HG03066 (cell line): ENCODE data around the gene PPIL6.

Source experiments
- ATAC-seq: cut with Tn5 transposase; IDR thresholded peaks from one replicate; pipeline ENCODE4 v1.9.1; 2021; ENCODE audit warnings: low read depth; ENCODE audit not compliant: unreplicated experiment

The PPIL6 gene

DNA sequence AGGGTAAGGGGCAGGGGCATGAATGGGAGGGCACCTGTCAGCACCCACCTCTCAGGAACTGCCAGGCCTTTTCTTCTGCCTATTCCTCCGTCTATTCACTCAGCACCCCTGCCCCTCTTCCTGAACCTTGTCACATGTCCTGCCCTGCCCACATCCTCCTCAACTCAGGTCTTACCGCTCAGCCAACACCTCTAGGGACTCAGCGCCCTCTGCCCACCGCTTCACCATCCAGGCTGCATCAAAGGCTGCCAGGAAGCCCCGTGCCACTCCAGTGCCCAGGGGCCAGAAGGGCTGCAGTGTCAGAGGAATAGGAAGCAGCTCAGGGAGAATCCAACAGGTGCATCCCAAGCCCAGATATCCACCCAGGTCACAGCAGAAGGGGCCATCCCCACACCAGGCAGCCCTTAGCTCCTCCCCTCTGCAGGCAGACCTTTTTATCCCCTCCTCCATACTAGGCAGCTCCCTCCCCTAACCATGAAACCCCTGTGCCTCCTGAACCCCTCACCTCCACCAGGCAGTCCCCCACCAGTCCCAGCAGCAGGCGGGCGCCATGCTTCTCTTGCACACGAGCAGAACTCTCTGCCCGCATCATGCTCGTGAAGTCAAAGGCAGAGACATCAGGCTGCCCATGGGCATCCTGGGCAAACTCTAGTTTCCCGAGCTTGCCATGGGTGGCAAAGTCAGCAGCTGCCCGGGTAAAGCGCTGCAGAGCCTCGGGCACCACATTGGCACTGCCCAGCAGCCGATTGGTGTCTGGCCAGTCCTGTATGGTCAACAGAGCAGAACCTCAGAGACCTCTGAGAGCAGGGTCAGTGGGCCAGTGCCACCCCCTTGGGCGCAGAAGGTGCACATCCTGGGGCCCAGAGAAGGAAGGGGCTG, 9.6 kb upstream of the PPIL6 start:
- no peak for ATAC-seq

DNA sequence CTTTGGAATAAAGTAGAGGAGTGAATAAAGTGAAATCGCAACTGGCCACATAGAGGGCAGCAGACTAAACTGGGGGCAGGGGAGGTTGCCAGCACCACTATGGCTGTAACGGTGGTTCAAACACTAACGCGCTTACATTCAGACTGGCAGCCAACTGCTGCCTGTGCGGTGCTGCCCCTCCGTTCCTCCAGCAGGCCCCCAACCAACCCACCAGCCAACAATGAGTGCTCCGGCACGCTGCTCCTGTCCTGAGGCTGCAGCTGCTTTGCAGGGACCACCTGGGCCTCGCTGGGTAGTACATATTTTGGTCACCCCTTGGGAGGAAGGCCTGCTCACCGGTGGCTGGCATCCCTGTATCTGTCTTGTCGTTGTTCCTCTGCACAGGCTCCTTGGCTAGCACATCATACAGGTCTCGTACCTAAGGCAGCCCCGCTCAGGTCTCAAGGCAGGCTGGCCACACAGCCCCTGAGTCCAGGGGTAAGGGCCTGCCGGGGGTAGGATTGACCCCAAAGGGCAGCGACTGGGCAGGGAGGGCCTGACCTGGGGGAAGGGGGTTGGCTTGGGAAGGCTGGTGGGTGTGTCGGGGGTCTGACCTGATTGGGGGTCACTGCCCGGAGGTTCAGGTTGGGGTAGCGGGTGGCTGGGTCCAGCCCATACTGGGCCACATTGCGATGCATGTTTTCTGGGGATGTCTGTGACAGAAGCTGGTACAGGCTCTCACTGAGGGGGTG, 8.8 kb upstream of the PPIL6 start:
- ATAC-seq, result no peak

DNA sequence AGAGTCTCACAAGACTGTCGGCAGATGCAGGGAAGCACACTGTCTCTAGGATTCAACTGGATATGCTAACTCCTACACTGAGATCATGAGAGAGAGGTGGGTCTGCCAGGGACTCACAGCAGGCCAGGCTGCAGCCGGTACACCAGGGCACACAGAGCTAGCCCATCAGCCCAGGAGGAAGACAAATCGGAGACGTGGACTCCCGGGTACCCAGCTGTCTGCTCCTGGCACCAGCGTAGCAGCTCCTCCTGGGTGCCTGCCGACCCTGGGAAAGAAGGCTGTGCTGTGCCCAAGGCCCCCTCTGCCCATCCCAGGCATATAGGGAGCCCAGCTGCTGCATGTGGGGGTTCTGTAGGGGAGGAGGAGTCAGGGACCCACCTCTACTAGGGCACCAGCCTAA, 8.2 kb upstream of the PPIL6 start:
- ATAC-seq, result no peak

DNA sequence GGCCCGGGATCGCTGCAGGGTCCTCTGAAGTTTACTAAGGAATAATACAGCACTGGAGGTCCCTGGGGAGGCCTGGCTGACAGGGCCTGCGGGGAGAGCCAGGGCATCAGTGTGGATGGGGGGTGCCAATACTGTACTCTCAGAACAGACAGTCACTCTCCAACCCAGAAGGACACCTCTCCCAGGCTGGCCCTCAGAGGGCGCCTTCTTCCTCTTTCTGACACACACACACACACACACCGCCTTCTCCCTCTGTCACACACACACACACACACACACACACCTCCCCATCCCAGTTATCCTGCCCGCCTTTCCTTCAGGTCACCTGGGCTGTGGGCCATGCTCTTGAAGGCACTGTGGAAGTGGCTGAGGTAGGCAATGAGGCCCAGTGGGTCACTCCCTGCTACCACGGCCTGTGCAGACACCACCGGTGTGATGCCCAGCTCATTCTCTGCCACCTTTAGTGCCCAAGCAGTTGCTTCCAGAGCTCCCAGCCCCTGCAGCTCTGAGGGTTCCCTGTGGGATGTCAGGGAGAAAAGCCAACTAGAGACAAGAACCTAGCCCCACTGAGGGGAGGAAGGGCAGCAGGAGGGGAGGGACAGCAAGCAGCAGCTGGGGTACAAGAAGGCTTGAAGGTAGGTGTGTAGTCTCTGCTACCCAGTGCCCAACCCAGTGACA, 7.6 kb upstream of the PPIL6 start:
- no peak for ATAC-seq

DNA sequence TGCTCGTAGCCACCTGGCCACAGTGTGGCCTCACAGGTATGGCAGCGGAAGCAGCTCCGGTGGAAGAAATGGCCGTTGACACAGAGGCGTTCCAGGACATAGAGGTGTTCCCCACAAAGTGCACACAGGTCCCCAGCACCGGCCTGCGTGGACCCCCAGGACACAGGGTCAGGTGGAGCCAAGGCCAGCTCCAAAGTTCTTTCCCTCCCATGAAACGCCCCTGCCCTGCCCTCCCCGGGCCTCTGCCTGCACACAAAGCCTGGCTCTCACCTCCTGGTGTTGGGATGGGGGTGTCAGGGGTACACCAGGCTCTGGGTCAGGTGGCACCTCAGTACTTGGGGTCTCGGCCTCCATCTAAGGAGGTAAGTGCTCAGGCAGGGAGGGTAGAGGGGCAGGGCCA, 6.7 kb upstream of the PPIL6 start:
- no peak for ATAC-seq

DNA sequence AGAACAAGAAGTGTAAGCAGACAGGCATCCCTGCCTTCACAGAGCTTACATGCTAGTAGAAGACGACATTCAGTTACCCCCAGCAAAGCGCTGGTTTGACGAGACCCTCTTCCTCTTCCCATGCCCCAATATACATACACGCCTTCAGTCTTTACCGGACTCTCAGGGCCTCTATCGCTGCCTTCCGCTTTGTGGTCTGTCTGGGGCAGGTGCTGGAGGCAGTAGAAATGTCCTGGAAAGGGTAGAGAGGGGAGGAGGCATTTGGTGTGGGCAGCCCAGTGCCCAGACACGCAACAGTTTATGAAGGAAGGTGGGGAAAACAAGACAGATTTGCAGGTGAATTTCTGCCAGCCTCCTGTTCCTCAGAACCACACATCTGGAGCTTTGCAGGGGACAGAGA, 6.1 kb upstream of the PPIL6 start:
- no peak for ATAC-seq

DNA sequence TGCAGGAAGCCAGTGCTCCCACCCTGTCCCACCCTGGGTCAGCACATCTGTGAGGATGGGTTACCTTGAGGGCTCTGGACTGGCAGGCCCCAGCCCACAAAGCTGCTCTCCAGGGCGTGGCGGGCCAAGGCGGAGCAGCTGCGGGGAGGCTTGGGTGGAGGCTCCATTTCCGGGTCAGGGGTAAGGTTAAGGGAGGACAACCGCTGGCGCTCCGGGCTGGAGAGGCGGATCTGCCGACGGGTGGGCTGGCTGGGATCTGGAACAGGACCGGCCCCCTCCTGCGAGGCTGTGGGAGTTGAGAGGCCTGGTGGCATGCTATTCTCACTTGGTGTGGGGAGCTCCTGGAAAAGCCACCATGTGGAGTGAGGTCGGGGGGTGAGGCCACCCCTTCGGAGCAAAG, 5.6 kb upstream of the PPIL6 start:
- ATAC-seq, result no peak

DNA sequence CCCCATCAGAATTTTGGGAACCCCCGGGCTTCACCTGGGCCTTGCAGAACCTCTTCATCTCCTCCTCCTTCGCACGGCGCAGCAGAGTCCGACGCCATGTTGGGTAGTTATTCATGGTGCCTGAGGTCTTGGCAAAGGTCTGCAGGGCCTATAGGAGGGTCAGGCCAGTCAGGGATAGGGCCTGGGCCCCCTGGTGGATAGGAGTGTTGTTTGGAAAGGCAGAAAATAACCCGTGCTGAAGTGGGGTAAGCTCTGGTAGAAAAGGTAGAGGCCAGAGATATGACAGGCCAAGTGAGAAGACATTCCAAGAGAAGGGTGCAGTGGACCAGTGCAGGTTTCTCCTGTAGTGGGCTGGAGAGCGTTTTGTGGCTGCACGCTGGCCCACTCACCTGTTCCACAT, 5.0 kb upstream of the PPIL6 start:
- ATAC-seq, result no peak

DNA sequence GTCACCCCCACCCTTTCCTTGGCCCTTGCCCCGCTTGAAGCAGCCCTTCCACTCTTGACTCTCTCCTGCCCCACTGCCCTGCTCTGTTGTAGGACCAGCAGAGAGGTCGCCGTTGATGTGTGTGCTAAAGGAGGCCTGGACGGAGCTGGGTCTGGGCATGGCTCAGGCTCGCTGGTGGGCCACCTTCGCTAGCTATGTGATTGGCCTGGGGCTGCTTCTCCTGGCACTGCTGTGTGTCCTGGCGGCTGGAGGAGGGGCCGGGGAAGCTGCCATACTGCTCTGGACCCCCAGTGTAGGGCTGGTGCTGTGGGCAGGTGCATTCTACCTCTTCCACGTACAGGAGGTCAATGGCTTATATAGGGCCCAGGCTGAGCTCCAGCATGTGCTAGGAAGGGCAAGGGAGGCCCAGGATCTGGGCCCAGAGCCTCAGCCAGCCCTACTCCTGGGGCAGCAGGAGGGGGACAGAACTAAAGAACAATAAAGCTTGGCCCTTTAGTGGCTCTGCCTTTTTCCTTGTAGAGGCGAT, 3.1 kb upstream of the PPIL6 start:
- ATAC-seq, result no peak

DNA sequence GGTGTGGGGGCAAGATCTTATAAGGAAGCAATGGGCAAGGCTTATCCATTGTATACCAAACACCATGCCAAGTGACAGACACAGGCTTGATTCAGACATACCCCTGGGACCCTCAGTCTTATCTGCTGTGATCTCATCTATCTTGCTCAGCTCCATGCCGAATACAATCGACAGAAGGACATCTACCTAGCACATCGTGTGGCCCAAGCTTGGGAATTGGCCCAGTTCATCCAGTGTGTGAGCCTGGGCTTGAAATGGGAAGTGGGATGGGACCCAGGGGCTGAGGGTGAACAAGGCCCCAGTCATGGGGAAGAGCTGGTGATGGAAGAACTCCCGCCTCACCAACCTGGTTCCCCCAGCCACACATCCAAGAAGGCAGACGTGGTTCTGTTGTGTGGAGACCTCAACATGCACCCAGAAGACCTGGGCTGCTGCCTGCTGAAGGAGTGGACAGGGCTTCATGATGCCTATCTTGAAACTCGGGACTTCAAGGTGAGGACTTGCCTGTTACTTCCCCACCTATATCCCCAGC, 2.0 kb upstream of the PPIL6 start:
- no peak for ATAC-seq

DNA sequence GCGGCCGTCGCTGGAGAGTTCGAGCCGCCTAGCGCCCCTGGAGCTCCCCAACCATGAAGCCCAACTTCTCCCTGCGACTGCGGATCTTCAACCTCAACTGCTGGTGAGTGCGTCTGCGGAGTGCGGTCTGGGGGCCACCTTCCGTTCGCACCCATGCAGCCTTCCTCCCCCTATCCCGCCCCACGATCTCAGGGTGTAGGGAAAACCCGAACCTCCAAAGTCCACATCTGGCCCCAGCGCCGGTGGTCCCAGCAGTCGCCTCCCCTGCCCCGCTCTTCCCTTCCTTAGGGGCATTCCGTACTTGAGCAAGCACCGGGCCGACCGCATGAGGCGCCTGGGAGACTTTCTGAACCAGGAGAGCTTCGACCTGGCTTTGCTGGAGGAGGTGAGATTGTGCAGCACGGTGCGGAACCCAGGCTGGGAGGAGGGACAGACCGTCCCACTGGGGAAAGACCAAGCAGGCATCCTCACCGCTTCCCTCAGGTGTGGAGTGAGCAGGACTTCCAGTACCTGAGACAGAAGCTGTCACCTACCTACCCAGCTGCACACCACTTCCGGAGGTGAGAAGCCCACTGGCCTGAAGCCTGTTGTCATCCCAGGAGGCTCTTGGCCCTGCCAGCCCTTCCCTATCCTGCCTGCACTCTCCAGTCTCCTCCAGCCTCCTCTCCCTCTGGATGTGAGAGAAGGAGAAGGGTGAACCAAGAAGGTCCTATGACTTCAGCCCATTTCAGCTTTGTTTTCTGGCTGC, 815 bp upstream of the PPIL6 start:
- peak; percentile 23 for ATAC-seq

DNA sequence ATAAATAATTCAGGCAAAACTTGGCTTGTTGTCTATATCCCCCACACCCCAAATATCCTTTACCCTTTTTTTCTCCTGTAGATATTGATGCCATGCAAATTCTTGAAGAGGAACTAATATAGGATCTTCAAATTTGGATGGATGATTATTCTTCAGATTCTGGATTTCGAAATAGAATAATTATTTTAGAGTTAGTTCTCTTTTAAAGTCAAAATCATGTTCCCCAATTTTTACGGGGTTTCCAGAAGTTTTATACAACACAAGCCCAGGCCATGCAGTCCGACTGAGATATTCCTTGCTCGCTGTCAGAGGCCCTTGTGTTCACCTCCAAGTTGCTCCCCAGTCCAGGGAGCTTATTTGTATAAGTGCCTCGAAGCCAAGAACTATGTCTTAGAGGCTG, 4.4 kb downstream of the PPIL6 start:
- ATAC-seq, result no peak

DNA sequence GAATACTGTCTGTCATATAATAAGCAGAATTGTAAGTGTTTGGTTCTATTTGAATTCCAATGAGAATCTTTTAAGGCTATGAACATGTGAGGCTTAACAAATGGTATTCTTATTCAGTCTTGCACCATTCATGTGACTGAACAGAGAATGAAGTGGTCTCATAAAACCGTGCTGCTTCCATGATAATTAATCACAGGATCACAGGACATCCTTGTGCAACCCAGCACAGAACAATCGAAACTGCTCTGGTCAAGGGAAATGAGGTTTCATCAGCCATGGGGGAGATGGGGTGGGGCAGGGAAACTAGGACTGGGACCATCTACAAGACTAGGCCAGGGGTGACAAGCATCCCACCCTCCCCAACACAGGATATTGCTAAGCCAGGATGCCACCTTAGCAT, 6.0 kb downstream of the PPIL6 start:
- ATAC-seq, result no peak

DNA sequence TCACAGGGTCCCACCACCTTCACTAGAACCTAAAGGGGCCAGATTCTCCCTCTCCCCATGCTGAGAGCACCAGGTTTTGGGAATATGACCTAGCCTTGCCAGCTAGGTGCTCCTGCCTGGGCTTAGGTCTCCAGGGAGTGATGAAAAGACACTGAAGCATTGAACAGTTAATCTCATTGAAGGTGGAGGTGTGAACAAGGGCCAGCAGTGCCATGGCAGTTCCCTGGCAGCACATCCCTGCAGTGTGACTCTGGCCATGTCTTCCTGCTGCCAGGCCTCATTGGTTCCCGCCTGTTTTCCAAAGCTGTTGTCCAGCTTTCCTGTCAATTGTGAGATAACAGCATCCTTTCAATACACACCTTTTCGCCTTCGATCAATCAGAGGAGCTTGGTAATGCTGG, 10.9 kb downstream of the PPIL6 start:
- no peak for ATAC-seq

DNA sequence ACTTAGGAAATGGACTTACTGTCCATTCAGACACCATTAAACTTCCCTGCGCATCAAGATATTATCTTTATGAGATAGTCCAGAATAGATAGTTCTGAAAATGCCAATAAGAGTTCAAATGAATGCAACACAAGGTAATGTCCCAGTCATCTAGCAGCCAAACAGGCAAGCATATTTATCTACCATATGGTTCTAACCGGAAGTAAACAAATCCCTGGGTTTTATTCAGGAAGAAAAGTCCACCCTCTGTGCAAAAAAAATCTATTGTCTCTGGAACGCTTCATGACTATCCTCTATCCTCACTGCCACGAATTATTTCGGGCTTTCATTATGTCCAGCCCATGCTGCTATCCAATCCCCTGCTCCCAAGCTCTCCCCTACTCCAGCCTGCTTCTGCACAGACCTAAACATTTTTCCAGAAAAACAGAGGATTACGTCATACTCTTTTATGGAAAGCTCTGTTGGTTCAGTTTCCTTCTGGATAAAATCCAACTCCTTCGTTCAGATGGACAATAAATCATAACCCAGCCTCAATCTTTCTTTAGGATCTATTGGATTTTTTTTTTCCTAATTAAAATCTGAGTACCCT, 11.4 kb downstream of the PPIL6 start:
- ATAC-seq, result no peak

DNA sequence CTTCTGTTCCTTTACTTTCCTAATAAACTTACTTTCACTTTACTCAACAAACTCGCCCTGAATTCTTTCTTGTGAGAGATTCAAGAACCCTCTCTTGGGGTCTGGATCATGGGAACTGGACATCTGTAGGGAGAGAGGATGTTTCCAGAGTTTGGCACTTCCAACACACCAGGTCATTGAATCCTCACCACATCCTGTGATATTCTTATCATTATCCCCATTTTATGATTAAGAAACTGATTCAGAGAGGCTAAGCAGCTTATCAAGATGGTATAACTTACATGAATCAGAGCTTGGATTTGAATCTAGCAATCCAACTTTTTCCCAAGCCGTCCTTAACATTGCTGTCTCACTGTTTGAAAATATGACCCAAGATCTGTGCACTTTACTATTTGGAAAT, 15.5 kb downstream of the PPIL6 start:
- ATAC-seq, result no peak

DNA sequence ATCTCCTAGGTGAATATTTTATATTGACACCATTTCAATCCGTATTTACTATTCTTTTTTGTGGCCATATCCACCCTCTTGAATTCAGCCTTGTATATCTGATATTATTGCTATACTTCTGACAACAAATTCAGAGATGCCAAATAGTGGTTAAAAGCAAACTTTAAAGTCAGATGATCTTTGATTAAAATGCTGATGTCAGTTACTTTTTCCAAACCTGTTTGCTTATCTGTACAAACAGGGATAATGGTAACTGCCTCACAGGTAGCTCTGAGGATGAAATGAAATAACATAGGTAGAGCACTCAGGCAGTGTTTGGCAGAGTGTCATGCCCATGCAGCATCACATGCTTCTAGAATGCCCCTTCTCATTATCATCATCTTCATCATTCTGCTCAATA, 19.2 kb downstream of the PPIL6 start:
- no peak for ATAC-seq

DNA sequence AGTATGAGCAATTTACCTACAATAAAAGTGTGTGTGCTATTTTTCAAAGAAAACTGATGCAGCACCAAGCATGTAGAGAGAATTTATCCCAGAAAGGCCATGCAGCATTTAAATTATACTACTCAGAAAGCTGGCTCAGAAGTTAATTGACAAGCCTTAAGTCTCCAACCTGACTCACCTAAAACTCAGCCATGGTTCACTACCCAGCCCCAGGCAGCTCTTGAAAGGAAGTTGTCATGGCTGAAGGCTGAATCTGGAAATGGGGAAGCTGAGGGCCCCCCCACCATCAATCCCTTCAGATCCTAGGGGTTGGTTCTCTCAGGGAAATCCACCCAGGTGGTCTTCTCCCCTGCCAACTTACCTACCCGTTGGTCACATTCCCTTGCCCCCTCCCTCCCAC, 19.7 kb downstream of the PPIL6 start:
- no peak for ATAC-seq

DNA sequence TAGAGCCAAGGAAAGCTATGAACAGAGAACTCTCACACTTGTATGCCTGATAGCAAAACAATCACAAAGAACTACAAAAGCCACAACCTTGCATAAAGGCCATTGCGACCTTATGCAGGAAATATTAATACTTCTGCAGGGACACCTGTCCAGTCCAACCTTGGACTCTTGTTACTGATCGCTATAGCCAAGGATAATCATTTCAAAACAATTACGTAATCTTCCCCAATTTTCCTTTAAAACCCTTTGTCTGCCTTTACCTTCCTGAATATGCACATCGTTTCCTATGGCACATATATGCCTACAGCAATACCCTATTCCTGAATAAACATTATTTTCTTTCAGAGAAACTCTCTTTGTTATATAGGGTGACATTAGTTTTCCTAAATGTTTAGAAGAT, 22.8 kb downstream of the PPIL6 start:
- no peak for ATAC-seq

DNA sequence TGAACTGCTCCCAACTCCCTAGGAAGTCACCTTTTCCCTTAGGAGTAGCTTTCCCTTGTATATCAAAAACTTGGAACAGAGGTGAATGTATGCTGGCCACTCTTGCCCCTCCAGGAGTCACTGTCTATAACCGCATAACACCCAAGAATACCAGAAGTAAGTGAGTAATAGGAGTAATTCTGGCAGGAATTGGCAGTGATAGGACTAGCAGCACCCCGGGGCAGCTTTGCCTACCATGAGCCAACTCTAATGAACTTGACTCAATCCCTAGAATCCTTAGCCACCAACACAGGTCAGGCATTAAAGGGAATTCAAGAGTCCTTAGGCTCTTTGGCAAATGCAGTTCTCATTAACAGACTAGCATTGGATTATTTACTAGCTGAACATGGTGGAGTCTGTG, 29.4 kb downstream of the PPIL6 start:
- ATAC-seq, result no peak
